Measurements from ENCODE around the gene HIVEP3.

HIVEP3 gene

GRCh38 chr1:41678111-41678878 is 240.4 kb downstream of the HIVEP3 start:
- no peak for DNase-seq

- no peak for DNase-seq
These were observed 241.1 kb downstream of the HIVEP3 start for GRCh38 chr1:41677620-41678019.

GRCh38 chr1:41675401-41675800 is 243.3 kb downstream of the HIVEP3 start:
- DNase-seq: no peak

GRCh38 chr1:41674522-41674921 is 244.2 kb downstream of the HIVEP3 start:
- no peak for DNase-seq

- no peak for DNase-seq
These were observed 244.9 kb downstream of the HIVEP3 start for GRCh38 chr1:41673806-41674205.

- DNase-seq: peak; percentile 54
These were observed 245.3 kb downstream of the HIVEP3 start for GRCh38 chr1:41673378-41673777.

GRCh38 chr1:41672641-41673361 is 245.9 kb downstream of the HIVEP3 start:
- no peak for DNase-seq

- DNase-seq: no peak
These were observed 246.5 kb downstream of the HIVEP3 start for GRCh38 chr1:41672173-41672572.

GRCh38 chr1:41671116-41671755 is 247.5 kb downstream of the HIVEP3 start:
- DNase-seq: no peak

- no peak for DNase-seq
These were observed 248.3 kb downstream of the HIVEP3 start for GRCh38 chr1:41670217-41670957.

- DNase-seq: no peak
These were observed 249.8 kb downstream of the HIVEP3 start for GRCh38 chr1:41668967-41669366.

GRCh38 chr1:41668054-41668660 is 250.6 kb downstream of the HIVEP3 start:
- DNase-seq: no peak

GRCh38 chr1:41666981-41667631 is 251.6 kb downstream of the HIVEP3 start:
- peak; percentile 63 for DNase-seq

- no peak for DNase-seq
These were observed 252.5 kb downstream of the HIVEP3 start for GRCh38 chr1:41665962-41666917.

- DNase-seq: no peak
These were observed 253.7 kb downstream of the HIVEP3 start for GRCh38 chr1:41664861-41665640.

GRCh38 chr1:41663671-41664400 is 254.9 kb downstream of the HIVEP3 start:
- DNase-seq: no peak

GRCh38 chr1:41662765-41663437 is 255.8 kb downstream of the HIVEP3 start:
- DNase-seq: no peak

GRCh38 chr1:41662061-41662764 is 256.5 kb downstream of the HIVEP3 start:
- DNase-seq: no peak
